HG03095 (cell line): ENCODE data around the gene KPNB1.

Source experiments
- ATAC-seq: cut with Tn5 transposase; IDR thresholded peaks from one replicate; pipeline ENCODE4 v1.9.1; 2021; ENCODE audit warnings: moderate library complexity; ENCODE audit not compliant: unreplicated experiment

Gene KPNB1

DNA sequence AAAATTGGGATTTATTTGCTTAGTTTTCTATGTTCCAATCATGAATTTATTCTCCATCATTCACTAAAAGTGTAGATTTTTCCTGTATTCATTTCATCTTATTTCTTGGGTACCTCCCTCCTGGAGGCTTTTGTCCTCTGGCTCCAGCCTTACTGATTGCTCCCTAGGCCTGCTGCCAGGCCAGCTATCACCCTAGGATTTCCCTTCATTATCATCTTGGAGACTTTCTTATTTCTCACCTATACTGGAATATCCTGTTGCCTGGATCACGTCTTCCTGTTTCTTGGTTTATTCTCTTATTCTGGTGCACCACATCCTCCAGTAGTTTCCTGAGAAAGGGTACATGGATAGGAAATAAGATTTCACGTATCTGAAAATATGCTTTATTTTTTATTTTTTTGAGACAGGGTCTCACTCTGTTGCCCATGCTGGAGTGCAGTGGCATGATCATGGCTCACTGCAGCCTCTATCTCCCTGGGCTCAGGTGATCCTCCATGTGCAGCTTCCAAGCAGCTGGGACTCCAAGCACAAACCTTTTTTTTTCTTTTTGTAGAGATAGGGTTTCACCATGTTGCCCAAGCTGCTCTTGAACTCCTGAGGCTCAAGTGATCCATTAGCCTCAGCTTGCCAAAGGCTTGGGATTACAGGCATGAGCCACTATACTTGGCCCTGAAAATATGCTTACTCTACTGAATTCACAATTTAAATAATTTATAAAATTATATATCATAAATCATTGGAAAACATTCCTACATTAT is 13.3 kb upstream of the KPNB1 start:
- no peak for ATAC-seq

DNA sequence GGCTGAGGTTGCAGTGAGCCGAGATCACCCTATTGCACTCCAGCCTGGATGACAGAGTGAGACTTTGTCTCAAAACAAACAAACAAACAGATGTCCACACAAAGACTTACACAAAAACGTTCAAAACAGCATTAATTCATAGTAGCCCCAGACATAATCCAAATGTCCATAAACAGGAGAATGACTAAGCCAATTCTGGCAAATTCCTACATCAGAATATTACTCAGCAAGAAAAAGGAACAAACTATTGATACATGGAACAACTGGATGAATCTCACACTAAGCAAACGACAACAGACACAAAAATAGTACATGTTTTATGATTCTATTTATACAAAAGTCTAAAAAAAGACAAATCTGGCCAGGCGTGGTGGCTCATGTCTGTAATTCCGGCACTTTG is 10.8 kb upstream of the KPNB1 start:
- ATAC-seq: no peak

DNA sequence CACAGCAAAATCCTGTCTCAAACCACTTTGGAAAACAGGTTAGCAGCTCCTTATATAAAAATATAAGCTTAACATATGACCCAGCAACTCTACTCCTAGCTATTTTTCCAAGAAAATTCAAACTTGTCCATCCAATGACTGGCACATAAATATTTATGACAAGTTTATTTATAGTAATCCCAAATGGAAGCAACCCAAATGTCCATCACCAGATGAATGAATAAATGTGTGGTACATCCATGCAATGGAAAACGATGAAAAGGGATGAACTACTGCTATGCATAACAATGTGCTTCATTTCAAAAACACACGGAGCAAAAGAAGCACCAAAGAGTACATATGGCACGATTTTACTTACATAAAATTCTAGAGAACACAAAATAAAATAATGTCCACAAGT is 9.6 kb upstream of the KPNB1 start:
- no peak for ATAC-seq

DNA sequence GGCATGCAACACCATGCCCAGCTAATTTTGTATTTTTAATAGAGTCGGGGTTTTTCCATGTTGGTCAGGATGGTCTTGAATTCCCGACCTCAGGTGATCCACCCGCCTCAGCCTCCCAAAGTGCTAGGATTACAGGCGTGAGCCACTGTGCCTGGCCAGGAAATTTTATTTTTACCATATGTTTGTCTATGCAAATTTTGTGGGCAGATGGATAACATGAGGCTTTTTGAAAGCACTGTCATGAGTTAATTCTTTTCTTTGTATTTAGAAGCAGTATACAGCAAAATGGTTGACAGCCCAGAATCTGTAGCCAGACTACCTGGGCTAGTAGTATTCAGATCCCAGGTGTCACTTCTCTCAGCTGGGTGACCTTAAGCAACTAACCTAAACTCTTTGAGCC is 8.5 kb upstream of the KPNB1 start:
- ATAC-seq: no peak

DNA sequence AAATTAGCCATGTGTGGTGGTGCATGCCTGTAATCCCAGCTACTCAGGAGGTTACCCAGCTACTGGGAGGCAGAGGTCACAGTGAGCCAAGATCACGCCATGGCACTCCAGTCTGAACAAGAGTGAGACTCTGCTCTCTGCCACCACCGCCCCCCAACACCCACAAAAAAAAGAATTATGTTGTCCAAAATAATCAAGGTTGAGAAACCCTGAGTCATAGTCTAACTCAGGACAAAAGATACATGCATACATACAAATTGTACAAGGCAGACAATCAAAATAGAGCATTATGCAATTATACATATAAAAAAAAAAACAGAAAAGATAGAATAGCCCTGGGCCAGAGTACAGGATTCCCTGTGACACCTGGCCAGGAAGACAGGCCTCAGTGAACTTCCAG is 6.6 kb upstream of the KPNB1 start:
- ATAC-seq: no peak

DNA sequence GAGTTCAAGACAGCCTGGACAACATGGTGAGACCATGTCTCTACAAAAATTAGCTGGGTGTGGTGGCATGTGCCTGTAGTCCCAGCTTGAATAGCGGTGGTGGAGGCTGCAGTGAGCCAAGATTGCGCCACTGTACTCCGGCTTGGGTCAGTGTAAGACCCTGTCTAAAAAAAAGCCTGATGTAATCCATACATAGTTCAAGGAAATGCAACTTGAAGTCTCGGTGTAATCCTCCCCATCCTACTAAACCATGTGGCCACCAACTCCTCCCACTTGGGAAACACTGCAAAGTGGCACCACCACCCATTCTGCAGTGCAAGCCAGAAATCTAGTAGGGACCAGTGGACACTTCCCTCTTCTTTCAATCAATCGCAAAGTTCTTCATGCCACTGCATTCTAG is 5.4 kb upstream of the KPNB1 start:
- no peak for ATAC-seq

DNA sequence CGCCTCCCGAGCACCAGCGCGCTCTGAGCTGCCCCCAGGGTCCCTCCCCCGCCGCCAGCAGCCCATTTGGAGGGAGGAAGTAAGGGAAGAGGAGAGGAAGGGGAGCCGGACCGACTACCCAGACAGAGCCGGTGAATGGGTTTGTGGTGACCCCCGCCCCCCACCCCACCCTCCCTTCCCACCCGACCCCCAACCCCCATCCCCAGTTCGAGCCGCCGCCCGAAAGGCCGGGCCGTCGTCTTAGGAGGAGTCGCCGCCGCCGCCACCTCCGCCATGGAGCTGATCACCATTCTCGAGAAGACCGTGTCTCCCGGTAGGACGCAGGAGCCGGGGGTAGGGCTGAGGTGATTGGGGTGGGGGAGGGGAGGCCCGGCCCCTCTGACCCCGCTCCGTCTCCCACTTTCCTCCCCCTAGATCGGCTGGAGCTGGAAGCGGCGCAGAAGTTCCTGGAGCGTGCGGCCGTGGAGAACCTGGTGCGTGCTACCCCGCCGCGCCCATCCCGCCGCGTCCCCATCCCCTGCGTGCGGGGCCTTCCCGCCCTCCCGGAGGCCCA is 329 bp downstream of the KPNB1 start:
- no peak for ATAC-seq

DNA sequence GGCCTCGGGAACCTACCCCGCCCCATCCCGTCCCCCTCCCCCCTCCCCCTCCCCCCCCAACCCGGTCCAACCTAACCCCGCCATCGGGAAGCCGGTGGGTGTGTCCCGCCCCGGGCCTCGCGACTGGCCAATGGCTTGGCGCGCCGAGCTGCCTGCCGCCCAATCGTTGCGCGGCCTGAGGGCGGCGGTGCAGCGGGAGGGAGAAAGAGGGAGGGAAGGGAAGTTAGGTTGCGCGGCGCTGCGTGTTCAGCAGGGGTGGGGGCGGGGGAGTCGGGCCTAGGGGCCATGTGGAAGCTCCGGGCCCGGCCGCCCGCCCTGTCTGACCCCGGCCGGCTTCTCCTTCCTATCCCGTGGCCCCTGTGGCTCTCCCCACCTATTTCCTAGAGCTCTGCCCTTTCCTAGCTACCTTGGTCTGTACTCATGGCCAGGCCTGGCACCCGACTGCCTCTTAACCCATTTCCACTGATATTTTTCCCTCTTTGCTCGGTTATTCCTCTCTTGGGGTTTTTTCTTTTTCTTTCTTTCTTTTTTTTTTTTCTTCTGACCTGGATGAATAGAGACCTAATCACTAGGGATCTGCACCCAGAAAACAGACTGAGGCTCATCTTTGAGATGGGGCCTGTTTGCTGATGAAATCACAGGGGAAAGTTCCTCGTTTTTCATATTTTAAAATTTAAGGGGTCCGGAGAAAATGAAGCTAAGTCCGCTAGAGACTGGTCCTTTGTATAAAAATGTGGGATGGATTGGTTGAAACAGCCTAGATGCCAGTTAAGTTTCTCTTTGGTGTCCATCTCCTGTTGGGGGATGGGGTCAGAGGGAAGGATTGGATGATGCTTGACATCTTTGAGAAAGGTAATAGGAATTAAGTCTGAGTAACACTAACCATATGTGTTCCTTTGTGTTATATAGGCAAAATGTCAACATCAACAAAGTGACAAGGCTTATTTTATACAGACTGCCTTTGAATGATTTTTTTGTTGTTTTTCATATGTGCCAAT is 1.1 kb downstream of the KPNB1 start:
- peak; percentile 47 for ATAC-seq

DNA sequence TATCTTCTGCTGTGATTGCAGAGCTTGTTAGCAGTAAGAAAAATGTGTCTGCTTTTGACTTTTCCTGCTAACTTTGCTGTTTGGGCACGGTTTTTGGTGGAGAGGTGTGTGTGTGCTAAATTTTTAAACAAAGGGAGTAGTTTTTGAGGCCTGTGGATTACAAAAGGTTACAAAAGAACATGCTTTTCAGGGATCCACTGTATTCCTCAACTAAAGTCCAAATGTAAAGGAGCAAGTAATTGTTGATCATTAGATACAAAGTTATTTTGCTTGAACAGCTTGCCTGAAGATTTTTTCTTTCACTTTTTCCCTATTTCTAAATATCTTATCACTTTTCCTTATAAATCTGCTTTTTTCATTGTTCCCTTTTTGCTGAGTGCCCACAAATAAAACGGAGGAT is 2.0 kb downstream of the KPNB1 start:
- no peak for ATAC-seq

DNA sequence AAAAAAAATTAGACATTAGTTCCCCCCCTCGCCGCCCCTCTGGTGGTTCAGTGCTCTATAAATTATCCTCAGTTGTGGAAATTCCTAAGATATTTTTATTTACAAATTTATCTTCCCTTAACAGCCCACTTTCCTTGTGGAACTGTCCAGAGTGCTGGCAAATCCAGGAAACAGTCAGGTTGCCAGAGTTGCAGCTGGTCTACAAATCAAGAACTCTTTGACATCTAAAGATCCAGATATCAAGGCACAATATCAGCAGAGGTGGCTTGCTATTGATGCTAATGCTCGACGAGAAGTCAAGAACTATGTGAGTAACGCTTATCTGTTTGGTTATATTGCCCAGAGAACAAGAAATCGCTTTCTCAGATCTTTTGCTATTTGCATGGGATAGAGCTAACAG is 2.9 kb downstream of the KPNB1 start:
- ATAC-seq: no peak

DNA sequence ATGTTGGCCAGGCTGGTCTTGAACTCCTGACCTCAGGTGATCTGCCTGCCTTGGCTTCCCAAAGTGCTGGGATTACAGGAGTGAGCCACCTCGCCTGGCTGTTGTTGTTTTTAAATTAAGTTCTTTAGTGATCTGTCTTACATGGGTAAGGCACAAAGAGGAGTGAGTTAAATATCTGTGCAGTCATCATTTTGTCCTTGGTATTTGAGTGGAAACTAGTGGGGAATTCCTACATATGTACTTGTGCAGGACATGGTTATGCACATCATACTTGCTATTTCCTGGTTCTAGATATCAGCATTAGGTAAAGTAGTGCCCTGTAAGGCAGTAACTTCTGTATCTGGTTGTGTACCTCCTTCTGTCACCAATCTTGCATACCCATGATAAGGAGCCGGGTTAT is 3.7 kb downstream of the KPNB1 start:
- ATAC-seq: no peak

DNA sequence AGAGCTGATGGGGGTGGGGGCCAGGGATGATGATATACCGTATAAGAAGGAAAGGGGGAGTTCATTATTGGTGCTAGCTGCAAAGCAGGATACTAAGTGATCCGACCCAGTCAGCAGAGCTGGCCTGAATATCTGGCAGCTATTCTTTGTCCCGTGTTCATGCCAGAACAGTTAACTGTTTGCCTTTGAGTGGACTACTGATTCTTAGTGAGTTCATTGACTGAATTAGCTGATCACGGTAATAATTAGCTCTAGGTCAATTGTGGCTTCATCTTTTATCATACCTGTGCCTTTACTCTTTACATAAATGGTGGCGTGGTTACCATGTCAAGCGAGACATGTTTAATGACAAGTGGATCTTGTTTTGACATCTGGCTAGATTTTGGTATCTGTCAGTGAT is 5.3 kb downstream of the KPNB1 start:
- ATAC-seq: no peak

DNA sequence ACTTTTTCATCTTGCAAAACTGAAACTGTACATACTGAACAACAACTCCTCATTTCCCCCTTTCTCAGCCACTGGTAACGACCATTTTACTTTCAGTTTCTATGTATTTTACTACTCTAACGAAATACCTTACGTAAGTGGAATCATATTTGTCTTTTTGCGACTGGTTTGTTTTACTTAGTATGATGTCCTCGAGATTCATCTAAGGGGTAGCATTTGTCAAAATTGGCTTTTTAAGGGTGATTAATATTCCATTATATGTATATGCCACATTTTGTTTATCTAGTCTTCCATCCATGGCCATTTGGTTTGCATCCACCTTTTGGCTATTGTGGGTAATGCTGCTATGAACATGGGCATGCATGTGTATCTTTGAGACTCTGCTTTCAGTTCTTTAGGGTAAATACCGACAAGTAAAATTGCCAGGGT is 10.4 kb downstream of the KPNB1 start:
- ATAC-seq: peak; percentile 52

DNA sequence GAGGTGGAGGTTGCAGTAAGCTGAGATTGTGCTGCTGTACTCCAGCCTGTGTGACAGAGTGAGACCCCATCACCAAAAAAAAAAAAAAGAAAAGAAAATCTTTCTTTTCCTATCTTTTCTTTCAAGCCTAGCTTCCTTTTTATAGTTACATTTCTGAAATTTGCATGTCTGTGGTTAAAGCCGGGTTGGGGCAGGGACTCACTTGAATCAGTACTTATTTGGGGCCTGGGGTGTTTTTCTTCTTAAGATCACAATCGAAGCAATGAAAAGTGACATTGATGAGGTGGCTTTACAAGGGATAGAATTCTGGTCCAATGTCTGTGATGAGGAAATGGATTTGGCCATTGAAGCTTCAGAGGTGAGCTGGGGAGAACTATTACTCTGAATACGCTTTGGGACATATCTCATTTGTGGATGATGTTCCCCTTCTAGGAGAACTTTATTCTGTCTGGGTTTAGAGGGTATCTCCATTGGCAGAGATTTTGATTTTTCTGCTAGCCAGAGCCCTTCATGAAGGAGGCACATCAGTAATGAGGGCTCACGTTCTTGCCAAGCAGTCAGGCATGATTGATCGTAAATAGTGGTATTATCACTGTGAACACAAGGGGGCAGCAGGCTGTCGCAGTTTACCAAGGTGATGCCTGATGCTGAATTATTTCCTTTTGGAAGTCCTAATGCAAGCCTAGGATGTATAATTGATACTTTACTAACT is 14.3 kb downstream of the KPNB1 start:
- ATAC-seq: no peak

DNA sequence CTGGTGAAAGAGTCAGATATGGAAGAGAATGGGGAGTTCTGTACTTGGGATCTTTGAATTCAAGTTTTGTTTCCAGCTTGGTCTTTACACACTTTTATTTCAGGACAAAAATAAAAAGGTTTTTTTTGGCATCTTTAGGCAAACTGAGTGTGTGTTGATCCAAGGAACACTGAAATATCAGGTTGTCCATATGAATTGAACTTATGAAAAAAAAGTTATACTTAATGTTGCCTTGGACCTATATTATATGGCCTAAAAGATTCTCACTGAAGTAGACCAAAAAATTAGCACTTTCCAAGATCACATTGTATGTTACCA is 14.9 kb downstream of the KPNB1 start:
- ATAC-seq: no peak

DNA sequence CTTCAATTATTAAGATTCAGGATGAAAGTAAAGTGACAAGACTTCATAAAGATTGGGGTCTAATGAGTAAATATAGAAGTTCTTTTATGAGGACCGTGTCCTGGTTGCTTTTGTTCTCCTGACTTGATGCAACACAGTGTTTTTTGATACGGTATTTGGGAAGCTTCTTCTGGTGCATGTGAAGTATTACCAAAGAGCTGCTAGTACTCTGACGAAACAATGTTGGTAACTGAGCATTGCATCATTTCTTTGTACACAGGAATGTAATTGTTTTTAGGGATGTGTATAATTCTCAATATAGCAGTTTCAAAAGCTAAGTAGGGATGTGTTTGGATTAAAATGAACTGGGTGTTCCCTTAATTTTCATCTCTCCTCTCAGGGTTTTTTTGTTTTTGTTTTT is 15.9 kb downstream of the KPNB1 start:
- ATAC-seq: no peak

DNA sequence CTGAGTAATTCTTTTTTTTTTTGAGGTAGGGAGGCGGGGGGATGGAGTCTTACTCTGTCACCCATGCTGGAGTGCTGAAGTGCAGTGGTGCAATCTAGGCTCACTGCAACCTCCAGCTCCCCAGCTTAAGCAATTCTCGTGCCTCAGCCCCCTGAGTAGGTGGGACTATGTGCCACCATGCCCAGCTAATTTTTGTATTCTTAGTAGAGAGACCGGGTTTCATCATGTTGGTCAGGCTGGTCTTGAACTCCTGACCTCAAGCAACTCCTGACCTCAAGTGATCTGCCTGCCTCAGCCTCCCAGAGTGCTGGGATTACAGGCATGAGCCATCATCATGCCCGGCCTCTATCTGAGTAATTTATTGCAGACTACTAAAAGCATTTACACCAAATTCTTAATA is 19.4 kb downstream of the KPNB1 start:
- no peak for ATAC-seq

DNA sequence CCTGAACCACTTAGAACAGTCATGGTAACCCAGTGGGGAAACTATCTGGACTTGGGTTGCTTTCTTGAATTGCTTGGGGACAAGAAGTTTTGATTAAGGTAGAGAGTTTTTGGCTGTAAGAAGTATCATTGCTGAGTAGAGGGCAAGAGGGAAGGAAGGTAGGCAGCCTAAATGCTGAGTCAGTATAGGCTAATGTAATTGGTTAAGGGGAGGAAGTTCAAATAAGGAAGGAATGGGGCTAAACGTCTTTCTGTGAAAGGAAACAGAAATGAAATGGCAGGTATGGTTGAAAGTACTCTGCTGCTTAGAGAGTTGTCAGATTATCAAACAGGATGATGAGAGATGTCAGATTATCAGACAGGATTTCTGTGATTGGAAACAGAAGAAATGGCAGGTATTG is 20.3 kb downstream of the KPNB1 start:
- no peak for ATAC-seq

DNA sequence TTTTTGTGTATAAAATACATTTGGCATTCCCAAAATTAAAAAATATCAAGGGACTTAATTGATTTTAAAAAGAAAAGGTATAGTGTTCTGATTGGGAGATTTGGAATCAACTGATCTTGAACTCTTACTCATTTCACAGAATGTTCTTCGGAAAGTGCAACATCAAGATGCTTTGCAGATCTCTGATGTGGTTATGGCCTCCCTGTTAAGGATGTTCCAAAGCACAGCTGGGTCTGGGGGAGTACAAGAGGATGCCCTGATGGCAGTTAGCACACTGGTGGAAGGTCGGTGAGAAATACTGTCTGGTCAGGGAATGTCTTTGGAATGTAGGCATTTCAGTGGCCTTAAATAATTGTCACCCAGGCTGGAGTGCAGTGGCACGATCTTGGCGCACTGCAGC is 24.8 kb downstream of the KPNB1 start:
- no peak for ATAC-seq

DNA sequence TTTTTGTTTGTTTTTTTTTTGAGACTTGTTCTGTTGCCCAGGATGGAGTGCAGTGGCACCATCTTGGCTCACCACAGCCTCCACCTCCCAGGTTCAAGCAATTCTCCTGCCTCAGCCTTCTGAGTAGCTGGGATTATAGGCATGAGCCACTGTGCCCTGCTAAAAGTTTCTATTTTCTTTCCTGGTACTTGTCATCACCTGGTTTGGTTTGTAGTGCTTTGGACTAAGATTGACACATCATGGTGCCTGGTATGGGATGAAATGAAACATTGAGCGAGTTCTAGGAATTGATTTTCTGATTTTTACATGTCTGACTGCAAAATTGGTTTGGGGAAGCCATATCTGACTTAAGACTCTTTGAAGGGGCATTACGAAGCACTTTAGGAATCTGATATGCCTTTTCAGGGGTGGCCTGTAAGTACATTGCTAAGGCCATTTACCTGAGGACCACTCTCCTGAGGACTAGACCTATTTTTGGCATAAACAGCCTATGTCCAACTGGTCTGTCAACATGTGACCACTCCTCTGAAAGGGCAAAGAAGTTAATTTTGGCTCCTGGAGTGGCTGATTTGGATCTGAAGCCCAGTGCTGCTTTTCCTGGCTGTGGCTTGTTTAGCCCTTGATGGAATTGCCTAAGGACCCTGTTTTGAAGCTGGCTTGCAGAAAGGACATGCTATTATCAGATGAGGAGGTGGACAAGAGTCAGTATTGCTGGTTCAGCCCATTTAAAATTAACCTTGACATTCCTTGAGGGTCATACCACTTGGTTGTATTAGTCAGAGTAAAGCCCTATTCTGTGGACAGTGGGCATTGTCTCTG is 25.9 kb downstream of the KPNB1 start:
- ATAC-seq: no peak

DNA sequence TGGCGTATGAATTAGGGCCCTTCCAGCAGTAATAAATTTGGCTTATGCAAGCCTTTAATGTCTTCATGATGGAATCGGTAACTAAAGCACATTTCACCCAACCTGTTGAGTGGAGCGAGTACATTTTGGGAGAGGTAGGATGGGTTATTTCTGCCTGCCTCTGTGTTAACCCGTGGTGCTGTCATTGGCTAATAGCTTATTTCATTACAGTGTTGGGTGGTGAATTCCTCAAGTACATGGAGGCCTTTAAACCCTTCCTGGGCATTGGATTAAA is 26.4 kb downstream of the KPNB1 start:
- ATAC-seq: no peak
